NCI-H1436 treated with DMSO at 0.1 percent for 48 hours (cell line): ENCODE results near the gene KRI1.
"Not testable (repeated sequence)": the region's sequence is repeated elsewhere in the genome, so short reads cannot be mapped to it uniquely, and the experiment has no call there.

Experiments used
- DNase-seq: peaks from one replicate; lab custom pipeline; 2025; lab: John Stamatoyannopoulos, UW

KRI1 gene

DNA sequence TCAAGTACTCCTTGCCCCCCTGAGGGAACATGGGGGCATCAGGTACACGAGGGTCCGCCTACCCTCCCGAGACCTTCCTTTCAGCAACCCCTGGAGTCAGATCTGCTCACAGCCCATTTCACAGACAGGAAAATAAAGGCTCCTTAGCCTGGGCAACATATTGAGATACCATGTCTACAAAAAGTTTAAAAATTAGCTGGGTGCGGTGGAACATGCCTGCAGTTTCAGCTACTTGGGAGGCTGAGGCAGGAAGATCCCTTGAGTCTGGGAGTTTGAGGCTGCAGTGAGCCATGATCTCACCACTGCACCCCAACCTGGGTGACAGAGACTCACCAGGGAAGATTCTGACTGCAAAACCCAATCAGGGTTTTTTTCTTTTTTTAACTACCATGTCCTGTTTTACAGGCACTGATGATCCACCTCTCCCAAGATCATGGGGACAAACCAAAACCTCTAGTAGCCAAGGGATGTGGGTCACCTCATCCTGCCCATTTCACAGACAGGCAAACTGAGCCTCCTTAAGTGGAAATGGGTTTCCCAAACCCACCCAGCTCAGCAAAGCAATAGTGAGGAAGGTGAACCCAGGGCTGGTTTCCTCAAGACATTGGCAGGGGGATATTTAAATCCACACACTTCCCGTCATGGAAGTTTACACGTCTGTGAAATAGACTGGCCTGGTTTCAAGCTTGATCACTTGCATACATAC lies 9.4 kb upstream of the KRI1 start:
- no peak for DNase-seq

DNA sequence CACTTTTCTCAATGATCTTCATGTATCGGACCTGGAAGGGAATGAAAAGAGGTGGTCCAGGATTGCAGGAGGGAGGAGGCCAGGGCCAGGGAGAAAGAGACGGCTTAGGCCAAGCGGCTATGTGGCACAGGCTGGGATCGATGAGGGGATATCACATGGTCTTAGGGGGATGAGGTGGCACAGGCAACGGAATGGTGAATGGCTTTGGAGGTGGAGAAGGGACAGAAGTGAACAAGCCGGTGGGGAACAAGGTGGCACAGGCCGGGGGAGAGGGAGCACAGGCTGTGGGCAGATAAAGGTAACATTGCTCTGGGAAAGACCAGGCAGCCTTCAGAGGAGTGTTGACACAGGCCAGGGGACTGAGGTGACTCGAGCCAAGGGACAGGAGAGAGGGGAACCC lies 8.7 kb upstream of the KRI1 start:
- DNase-seq, result no peak

DNA sequence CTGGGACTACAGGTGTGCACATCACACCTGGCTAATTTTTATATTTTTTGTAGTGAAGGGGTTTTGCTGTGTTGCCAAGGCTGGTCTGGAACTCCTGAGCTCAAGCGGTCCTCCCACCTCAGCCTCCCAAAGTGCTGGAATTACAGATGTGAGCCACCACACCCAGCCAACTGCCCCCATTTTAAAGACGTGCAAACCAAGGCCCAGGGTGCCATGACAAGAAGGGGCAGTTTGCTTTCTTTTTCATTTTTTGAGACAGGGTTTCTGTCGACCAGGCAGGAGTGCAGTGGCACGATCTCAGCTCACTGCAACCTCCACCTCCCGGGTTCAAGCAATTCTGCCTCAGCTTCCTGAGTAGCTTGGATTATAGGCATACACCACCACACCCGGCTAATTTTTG lies 8.0 kb upstream of the KRI1 start:
- DNase-seq, result not testable (repeated sequence)

DNA sequence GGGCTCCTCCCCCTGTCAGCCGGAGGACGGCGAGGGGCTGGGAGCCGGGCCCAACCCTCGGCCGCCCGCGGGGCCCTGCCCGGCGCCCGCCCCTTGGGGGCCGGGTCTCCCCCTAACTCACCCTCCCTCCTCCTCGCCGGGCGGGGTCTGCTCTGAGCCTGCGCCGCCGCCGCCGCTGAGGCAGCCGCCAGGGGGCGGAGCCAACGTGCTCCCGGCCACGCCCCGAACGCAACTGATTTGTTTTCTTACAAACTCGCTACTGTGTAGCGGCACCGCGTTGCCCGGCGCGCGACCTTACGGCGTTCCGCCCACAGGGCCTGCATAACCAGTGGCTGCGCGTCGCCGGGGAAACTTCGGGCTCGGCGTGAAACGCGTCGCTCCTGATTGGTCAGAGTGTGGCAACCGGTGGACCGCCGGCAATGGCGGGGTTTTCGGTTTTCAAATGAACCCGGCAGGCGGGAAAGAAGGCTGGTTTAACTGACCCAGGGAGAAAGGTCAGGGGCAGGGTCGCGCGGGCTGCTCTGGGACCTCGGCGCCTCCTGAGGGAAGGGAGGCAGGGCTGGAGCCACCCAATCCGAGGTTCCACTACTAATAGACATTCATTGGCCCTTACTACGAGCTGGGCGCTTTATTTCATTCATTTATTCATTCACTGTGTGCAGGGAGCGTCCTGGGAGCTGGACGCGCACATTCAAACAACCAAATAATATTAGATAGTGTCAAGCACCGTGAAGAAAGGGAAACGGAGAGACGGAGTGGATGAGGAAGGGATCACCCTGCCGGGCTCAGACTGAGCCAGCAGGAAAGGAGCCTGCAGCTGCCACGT lies 3.2 kb upstream of the KRI1 start, which contains the start of gene CDKN2D:
Gene CDKN2D (minus strand): TSS at position 154 of the 826 bp plus-strand sequence. CDS start 326 bp downstream, outside the sequence.
- peak; percentile 97 for DNase-seq

DNA sequence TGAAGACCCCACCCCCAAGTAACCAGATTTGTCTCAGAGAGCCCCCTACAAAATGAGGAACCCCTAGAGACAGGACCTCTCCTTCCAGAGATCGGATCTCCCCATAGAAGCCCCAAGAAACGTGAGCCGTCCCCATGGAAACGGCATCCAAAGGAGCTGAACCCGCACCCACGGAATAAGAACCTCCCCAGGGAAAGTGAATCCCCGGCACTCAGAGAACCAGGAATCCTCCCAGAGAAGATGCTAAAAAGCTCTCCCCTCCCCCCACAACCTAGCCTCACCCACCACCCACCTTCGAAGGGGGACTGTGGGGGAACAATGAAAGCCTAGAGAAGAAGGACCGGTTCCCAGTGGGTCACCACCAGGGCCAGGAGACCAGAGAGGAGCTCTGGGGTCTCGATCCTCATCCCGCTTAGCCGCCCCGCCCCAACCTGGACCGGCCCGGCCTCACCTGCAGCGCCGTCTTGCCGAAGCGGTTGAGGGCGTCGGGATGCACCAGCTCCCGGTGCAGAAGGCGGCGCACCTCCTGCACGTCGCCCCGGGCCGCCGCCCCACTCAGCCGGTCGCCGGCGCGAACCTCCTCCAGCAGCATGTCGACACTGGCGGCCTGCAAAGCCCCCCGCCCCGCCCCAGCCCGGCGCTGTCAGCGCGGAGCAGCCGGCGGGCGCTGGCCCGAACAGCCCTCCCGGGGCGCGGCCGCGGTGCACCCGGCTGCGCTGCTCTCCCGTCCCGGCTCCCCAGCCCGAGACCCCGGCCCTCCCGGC lies 2.4 kb upstream of the KRI1 start:
- no peak for DNase-seq

DNA sequence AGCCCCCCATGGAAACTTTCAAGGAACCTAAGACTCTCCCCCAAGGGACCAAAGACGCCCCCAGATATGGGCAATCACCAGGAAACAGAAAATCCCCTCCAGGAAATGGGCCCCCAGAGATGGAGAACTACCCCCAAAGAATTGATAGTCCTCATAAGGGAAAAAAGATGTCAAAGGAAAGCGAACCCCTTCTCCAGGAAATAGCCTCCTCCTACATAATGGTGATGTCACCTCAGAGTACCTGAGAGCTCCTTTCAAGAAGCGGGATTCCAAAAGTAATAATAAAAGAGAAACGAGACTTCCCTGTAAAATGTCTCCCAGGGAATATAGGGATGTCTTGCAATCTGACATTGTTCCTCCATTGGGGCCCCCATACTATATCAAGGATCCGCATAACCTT lies 1.8 kb upstream of the KRI1 start:
- no peak for DNase-seq

DNA sequence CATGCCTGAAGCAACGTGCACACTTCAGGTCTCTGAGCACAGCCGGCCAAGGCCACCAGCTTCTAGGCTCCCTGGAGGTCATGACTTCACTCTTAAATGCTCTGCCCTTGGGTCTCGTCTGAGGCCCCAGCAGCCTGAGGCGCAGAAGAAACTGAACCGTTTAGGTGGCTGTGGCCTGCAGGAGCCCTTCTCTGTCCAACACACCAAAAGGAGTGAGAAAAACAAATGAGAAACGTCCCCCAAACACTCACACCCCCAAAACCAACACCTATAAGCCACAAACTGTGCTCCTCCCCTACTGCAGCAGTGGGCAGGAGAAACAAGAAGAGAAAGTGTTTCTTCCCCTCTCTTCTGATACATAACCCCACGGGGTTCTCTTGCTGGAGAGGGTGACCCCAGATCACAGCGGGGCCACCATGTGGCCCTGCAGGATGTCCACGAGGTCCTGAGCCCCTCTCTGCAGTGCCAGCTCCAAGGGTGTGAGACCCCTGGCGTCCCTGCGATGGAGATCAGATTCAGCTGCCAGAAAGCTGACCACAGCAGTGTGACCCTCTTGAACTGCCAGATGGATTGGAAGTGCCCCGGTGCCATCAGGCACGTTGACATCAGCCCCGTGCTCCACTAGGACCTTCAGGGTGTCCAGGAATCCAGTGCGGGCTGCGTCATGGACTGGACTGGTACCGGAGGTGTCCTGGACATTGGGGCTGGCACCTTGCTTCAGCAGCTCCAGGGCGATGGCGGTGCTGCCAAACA lies 1.0 kb upstream of the KRI1 start:
- DNase-seq, result no peak

DNA sequence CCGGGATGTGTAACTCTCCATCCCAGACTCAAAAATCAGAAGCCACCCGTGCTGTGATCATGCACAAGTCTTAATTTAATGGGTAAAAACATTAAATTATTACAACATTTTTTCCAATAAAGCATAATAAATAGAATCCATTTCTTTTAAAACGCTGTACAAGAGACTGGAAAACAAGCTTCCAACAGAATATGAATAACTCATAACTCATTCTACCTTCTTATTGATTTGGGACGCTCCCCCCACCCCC lies 523 bp upstream of the KRI1 start:
- DNase-seq, result no peak

DNA sequence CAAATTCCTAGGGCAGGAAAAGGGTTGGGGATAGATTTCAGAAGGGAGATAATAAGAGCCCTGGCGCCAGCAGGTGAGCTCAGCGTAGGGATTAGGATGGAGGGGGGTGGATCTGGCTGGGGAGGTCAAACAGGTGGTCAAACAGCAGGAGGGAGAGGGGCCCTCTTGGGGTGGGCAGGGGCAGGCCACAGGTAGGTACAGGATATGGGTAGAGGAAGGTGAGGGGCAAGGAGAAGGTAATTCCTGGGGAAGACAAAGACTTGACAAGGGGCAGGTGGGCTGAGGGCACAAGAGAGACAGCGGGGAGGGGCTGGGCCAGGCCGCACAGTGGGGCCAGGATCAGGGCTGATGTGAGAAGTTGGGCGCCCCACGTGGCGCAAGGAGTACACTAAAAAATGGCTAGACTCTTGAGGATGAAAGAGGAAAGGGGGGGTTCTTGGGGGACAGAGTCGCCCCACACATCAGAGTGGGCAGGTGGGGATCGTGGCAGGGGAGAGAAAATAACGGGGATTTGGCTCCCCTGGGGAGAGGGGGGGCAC lies 713 bp downstream of the KRI1 start:
- no peak for DNase-seq

DNA sequence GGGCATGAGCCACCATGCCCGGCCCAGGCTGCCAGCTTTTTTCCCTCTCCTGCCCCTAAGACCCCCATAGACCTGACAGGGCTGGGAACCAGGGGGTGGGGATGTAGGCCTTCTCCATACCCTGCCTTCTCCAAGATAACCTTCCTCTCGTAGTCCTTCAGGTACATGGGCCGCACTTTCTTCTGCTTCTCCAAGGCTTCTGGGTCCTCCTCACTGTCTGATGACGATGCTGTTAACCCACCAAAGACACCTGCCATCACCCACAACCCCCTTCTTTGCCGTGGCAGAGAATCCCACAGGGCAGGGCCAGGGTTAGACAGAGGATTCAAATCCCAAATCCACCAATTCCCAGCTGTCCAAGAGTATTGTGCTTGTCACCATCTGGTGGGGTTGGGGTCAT lies 3.2 kb downstream of the KRI1 start:
- no peak for DNase-seq

DNA sequence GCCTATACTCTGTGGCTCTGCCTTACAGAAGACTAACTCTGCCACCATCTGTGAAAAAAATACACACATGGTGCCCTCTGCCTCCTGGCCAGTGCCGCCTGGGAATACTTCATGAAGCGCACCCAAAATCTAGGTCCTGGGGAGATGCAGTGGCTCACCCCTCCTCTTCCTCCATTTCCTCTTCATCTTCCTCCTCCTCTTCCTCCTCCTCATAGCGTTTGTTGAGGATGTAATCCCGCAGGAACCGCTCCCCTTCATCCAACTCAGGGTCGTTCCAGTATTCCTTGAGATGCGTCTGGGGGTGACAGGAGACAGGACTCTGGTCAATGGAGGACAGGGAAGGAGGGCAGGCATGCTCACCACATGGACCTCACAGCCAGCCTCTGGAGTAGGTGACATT lies 5.7 kb downstream of the KRI1 start:
- DNase-seq, result no peak

DNA sequence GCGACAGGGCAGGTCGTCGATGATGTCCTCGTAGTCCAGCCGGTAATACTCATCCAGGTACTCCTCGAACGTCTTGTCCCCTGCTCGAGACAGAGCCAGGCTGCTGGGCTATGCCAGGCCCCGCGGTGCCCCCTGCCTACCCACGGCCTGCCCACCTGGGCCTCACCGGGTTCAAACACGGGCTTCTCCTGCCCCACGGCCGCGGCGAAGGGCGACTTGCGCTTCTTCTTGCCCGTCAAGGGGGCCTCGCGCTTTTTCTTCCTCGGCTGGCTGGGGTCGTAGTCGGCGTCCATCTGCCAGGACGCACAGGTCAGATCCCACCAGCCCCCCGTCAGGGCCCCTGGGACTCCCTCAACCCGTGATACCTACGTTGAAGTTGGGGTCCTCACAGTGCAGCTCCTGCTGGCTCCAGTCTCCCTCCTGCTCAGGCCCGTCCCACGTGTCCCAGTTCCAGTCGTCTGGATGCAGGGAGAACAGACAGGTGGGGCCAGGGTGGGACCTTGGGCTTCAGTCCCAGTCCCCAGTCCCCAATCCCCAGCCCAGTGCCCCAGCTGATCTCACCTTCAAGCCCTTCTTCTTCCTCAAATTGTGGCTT lies 8.1 kb downstream of the KRI1 start:
- DNase-seq, result no peak

DNA sequence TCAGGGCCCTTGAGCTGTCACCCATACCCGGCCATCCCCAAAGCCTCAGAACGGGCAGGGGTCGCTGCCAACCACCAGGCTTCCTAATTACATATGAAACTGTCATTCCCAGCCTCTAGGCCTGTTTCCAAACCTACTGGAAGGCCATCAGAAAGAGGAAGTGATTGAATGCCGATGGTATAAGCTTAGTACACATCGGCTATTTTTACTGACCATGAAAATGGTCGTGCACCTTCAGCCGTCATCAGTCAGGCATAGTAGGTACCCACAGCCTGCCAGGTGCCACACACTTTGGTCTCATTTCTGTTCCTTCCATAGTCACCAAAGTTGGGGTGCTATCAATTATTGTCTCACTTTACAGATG lies 10.2 kb downstream of the KRI1 start:
- DNase-seq, result no peak

DNA sequence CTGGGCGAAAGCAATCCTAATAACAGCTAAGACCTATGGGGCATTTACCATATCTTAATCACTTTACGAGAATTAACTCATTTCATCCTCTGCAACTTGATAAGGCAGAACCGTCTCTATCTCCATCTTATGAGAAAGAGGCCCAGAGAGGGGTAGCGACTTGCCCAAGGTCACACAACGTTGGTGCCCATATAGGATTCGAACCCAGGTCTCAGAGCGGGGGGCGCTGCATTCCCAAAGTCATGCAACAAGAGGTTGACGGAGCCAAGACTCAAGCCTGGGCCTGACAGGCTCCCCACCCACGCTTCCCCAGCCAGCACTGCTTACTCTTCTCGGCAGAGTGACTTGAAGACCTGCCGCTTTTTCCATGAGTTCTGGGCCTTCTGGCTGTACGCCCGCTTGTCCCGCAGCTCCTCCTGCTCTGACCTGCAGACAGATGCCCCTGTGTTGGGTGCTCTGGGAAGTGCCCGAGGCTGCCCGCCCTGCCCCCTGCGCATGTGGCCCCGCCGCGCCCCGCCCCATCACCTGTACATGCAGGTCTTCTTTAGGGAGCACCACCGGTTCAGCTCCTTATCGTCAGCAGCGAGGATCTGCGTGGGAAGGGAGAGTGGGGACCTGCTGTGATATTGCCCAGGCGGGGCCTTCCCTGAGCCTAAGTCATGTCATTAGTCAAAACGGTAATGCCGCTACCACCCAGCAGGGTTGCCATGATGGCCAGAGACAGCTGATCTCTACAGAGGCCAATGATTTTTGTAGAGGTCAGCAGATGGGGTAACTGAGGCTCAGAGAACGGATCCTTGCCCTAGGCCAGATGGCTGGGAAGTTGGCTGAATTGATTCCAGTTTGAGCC lies 10.8 kb downstream of the KRI1 start:
- no peak for DNase-seq

DNA sequence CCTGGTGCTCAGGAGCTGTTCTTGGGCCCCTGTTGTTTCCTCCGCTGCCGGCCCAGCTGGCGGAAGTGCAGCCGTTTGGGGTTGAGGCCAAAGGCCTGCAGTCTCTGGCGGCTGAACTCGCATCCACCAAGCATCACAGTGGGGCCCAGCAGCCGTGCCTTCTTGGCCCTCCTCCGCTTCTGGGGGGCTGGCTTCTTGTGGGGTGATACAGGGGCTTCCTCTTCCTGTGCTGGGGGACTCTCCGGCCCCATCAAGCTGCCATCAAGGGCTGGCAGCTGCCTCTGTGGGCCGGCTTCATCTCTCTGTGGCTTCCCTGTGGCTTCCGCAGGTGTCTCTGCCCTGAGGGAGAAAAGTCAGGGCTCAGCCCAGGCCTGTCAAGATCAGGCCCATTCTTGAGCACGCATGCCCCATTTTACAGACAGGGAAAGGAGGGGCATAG lies 11.8 kb downstream of the KRI1 start:
- DNase-seq, result no peak

DNA sequence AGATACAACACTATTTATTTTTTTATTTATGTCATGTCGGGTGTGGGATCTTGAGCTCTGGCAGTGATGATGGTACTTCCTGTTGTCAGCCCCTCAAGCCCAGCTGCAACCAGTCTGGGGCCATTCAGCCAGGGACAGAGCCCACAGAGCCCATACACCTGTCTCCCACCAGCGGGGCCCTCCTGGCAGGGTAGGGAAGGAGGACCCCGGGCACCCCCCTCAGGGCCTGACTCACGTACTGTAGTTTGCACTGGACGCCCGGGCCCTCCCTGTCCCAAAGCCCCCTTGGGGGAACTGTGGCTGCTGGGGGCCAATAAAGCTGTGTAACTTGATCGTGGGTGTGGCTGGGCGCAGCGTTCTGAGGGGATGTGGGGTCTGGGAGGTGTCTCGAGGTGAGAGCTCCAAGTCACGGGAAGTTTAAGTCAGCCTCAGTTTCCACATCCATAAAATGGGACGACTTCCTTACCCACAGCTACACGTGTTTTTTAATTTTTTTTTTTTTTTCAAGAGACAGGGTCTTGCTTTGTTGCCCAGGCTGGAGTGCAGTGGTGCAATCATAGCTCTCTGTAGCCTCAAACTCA lies 12.6 kb downstream of the KRI1 start:
- DNase-seq, result no peak

DNA sequence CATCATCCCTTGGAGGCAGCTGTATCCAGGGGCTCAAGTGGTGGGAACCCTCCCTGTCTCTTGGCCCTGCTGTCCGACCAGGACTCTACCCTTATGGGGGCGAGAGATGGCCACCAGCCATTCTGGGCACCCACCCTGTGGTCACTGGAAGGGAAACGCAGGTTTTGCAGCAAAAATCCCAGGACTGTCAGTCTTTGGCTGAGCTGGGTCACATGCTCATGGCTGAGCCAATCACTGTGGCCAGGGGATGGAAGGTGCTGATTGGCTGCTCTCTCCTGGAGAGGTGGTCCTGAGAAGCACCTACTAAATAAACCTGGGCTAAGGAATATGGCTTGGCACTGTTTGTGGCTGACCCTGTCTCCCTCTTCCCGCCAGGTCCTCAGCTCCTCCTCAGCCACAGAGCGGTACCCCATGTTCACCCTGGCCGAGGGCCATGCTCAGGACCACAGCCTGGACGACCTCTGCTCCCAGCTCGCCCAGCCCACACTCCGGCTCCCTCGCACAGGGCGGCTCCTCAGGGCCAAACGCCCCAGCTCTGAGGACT lies 13.2 kb downstream of the KRI1 start:
- no peak for DNase-seq

DNA sequence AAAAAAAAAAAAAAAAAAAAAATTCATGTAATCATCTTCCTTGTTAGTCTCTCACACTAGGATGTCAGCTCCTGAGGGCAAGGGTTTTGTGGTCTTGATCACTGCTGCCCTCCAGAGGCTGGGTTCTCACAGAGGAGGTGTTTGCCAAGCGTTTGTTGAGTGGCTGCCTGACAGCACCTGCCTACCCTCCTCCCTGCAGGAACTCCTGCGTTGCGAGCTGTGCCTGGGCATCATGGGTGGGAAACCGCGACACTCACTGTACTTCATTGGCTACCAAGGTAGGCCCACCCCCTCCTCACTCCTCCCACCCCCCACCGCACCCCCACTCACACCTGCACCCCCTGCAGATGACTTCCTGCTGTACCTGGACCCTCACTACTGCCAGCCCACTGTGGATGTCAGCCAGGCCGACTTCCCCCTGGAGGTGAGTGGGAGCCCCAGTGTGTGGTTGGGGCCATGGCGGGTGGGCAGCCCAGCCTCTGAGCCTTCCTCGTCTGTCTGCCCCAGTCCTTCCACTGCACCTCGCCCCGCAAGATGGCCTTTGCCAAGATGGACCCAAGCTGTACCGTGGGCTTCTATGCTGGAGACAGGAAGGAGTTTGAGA lies 14.0 kb downstream of the KRI1 start:
- no peak for DNase-seq

DNA sequence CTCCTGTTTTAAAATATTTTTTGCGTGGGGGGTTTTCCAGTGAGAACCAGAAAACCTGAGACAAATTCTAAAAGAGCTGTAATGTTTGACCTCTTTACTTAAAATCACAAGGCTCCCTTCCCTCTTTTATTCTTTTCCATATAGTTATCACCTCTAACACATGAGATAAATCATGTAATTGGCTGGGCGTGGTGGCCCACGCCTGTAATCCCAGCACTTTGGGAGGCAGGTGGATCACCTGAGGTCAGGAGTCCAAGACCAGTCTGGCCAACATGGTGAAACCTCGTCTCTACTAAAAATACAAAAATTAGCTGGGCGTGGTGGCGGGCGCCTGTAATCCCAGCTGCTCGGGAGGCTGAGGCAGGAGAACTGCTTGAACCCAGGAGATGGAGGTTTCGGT lies 14.8 kb downstream of the KRI1 start:
- DNase-seq, result not testable (repeated sequence)

DNA sequence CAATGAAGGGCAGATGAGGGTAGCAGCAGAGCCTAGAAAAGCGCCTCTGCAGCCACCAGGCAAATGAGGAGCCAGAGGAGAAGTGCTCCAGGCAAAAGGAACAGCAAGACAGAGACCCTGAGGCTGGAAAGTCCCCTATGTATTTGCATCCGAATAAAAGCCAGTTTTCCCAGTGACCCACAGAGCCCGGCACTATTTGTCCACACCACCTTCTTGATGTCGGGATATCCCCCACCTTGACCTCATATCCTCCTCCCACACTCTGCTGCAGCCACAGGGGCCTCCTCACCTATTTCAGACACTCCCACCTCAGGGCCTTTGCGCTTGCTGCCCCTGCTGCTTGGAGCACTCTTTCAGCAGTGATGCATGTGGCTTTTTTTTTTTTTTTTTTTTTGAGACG lies 15.5 kb downstream of the KRI1 start:
- no peak for DNase-seq
